AG09309 (cell line): ENCODE measurements around the gene CDC37L1.

Experiments
- DNase-seq: peaks from one replicate; pipeline ENCODE4 v3.0.0-alpha.2; 2010; ENCODE audit warnings: low read depth
- H3K4me3 ChIP-seq: 2 replicates; pipeline ENCODE4 v1.5.1; 2011; ENCODE audit warnings: mild to moderate bottlenecking, low read depth, low read length, moderate library complexity; ENCODE audit not compliant: control insufficient read depth
- CTCF ChIP-seq: IDR thresholded peaks from 2 replicates; pipeline ENCODE4 v1.5.1; 2011; ENCODE audit warnings: mild to moderate bottlenecking, low read depth, low read length, inconsistent platforms; ENCODE audit not compliant: insufficient read depth, control insufficient read depth; ENCODE audit errors: missing control alignments

CDC37L1 gene

GRCh38 chr9:4689687-4690104 lies 10.3 kb downstream of the CDC37L1 start:
- no peak for DNase-seq
- no peak for TF ChIP-seq CTCF
- no peak overlapping the region for H3K4me3 ChIP-seq

- H3K4me3 ChIP-seq, result no peak overlapping the region
- no peak for DNase-seq
- TF ChIP-seq CTCF, result no peak
Measured at GRCh38 chr9:4690144-4690543, 10.8 kb downstream of the CDC37L1 start.

- TF ChIP-seq CTCF, result no peak
- DNase-seq, result peak; percentile 61
- H3K4me3 ChIP-seq, result no peak overlapping the region
Measured at GRCh38 chr9:4691795-4692194, 12.4 kb downstream of the CDC37L1 start.

GRCh38 chr9:4700091-4700490 lies 20.7 kb downstream of the CDC37L1 start:
- no peak for TF ChIP-seq CTCF
- H3K4me3 ChIP-seq, result no peak overlapping the region
- DNase-seq, result no peak

GRCh38 chr9:4700932-4701331 lies 21.6 kb downstream of the CDC37L1 start:
- no peak for TF ChIP-seq CTCF
- DNase-seq, result no peak
- H3K4me3 ChIP-seq, result no peak overlapping the region

- TF ChIP-seq CTCF, result no peak
- no peak overlapping the region for H3K4me3 ChIP-seq
- DNase-seq, result no peak
Measured at GRCh38 chr9:4701526-4701925, 22.2 kb downstream of the CDC37L1 start.

GRCh38 chr9:4704129-4704528 lies 24.8 kb downstream of the CDC37L1 start:
- DNase-seq, result no peak
- TF ChIP-seq CTCF, result no peak
- H3K4me3 ChIP-seq, result no peak overlapping the region
